GM12878 (cell line): Measurements from ENCODE around the gene NRG3. TPM values are rescaled to one million over a fixed set of nuclear protein-coding genes. Genes with fewer than 3 reads are reported as not detected.

Experiments used
- ATAC-seq: fragments of 200-7000 bp; cut with Tn5 transposase; 3 replicates; pipeline ENCODE4 v1.9.1; 2020; ENCODE audit warnings: mild to moderate bottlenecking, moderate library complexity
- BruUV-seq: library from RNA; stranded (reverse); fragments of 400-500 nt; replicated peaks from 2 replicates; lab custom pipeline; 2021; lab: Mats Ljungman, UMichigan
- CTCF ChIA-PET: fragments of 300-600 bp; sonication (Branson Sonifier 250); formaldehyde crosslinking; extraction: SDS; loops from one replicate; lab custom pipeline; 2021; ENCODE audit warnings: inconsistent platforms; lab: Yijun Ruan, JAX
- POLR2A ChIA-PET: fragments of 350-600 bp; formaldehyde crosslinking; extraction: SDS; loops from one replicate; lab custom pipeline; 2021; ENCODE audit warnings: inconsistent platforms; lab: Charles Lee
- RAD21 ChIA-PET: fragments of 300-600 bp; sonication (Branson Sonifier 250); formaldehyde crosslinking; loops from one replicate; lab custom pipeline; 2023; ENCODE audit warnings: antibody characterized with exemption; ENCODE audit not compliant: unreplicated experiment; lab: Charles Lee
- SMC1A ChIA-PET: fragments of 300-600 bp; sonication (Branson Sonifier 250); formaldehyde crosslinking; loops from one replicate; lab custom pipeline; 2023; ENCODE audit not compliant: unreplicated experiment, uncharacterized antibody; lab: Charles Lee
- DNase-seq: peaks from one replicate; pipeline ENCODE4 v3.0.0-alpha.2; 2011; ENCODE audit warnings: low read depth, low spot score
- FAIRE-seq: peaks from 3 replicates; lab custom pipeline; 2011; peaks lifted over from hg19 to GRCh38; lab: Jason Lieb, UNC
- H2AFZ ChIP-seq: 2 replicates; pipeline ENCODE4 v1.6.0; 2011; ENCODE audit warnings: low read depth, low read length, control low read depth; ENCODE audit not compliant: control insufficient read depth
- H3K27ac ChIP-seq: 2 replicates; pipeline ENCODE4 v1.5.1; 2011; ENCODE audit warnings: control low read depth; ENCODE audit not compliant: control insufficient read depth, insufficient read depth
- H3K27me3 ChIP-seq, 2 experiments: replicated peaks in 1 of 2; 2 replicates each; pipeline versions ENCODE4 v1.6.0 to v1.6.1; 2011; ENCODE audit warnings: low read length in 1 of 2; ENCODE audit not compliant: control insufficient read depth in 2 of 2, insufficient read depth in 2 of 2
- H3K36me3 ChIP-seq, 2 experiments: 2 replicates each; pipeline ENCODE4 v1.5.1; 2011; ENCODE audit warnings: low read length in 1 of 2; ENCODE audit not compliant: control insufficient read depth in 2 of 2, insufficient read depth in 2 of 2
- H3K4me1 ChIP-seq: 2 replicates; pipeline ENCODE4 v1.6.1; 2011; ENCODE audit warnings: mild to moderate bottlenecking, low read length, moderate library complexity, mixed read lengths; ENCODE audit not compliant: control insufficient read depth, insufficient read depth
- H3K4me2 ChIP-seq: 2 replicates; pipeline ENCODE4 v1.6.0; 2011; ENCODE audit warnings: control low read depth; ENCODE audit not compliant: control insufficient read depth, insufficient read depth
- H3K4me3 ChIP-seq: fragments of 200-600 bp; sonication (generic); 2 replicates; pipeline ENCODE4 v1.5.1; 2016
- H3K79me2 ChIP-seq: 2 replicates; pipeline ENCODE4 v1.6.0; 2011; ENCODE audit warnings: low read length; ENCODE audit not compliant: control insufficient read depth, insufficient read depth
- H3K9ac ChIP-seq: 2 replicates; pipeline ENCODE4 v1.8.0; 2011; ENCODE audit warnings: low read length, control low read depth, mixed read lengths; ENCODE audit not compliant: control insufficient read depth, insufficient read depth
- H3K9me3 ChIP-seq: replicated peaks from 3 replicates; pipeline ENCODE4 v1.5.1; 2011; ENCODE audit warnings: mild to moderate bottlenecking, low read length; ENCODE audit not compliant: control insufficient read depth, insufficient read depth
- H4K20me1 ChIP-seq: 2 replicates; pipeline ENCODE4 v1.6.0; 2011; ENCODE audit not compliant: control insufficient read depth, insufficient read depth
- BHLHE40 ChIP-seq, 2 experiments: fragments of 450-650 bp in 1 of 2; IDR thresholded peaks; 2 replicates each; pipeline ENCODE4 v1.6.1; 2011 to 2017; ENCODE audit warnings: low read depth in 2 of 2, borderline replicate concordance in 1 of 2, improper control_type of control experiment in 1 of 2, low read length in 1 of 2, mild to moderate bottlenecking in 1 of 2
- DPF2 ChIP-seq: fragments of 450-650 bp; IDR thresholded peaks from 2 replicates; pipeline ENCODE4 v1.6.1; 2017; ENCODE audit warnings: mild to moderate bottlenecking
- E2F8 ChIP-seq: fragments of 450-650 bp; IDR thresholded peaks from 2 replicates; pipeline ENCODE4 v1.6.1; 2018; ENCODE audit warnings: mild to moderate bottlenecking, low read depth, moderate library complexity; ENCODE audit not compliant: partially characterized antibody
- ELK1 ChIP-seq: IDR thresholded peaks from 2 replicates; pipeline ENCODE4 v1.6.1; 2012; ENCODE audit warnings: low read depth, low read length, improper control_type of control experiment
- KAT2A ChIP-seq: conservative IDR thresholded peaks from 2 replicates; pipeline ENCODE4 v1.6.1; 2011; ENCODE audit warnings: low read depth, low read length; ENCODE audit not compliant: control insufficient read depth
- NR2C1 ChIP-seq: fragments of 450-650 bp; IDR thresholded peaks from 2 replicates; pipeline ENCODE4 v1.6.1; 2017; ENCODE audit warnings: antibody characterized with exemption, mild to moderate bottlenecking, moderate library complexity
- PAX5 ChIP-seq: IDR thresholded peaks from 2 replicates; pipeline ENCODE4 v1.6.1; 2011; ENCODE audit warnings: low read depth, low read length, borderline replicate concordance
- RCOR1 ChIP-seq: conservative IDR thresholded peaks from 2 replicates; pipeline ENCODE4 v1.6.1; 2012; ENCODE audit warnings: low read depth, low read length, improper control_type of control experiment
- RFX5 ChIP-seq: IDR thresholded peaks from 2 replicates; pipeline ENCODE4 v1.6.1; 2011; ENCODE audit warnings: low read depth, low read length, improper control_type of control experiment
- SMC3 ChIP-seq: IDR thresholded peaks from 2 replicates; pipeline ENCODE4 v1.6.1; 2011; ENCODE audit warnings: low read length, improper control_type of control experiment, borderline replicate concordance
- SUZ12 ChIP-seq: fragments of 200-600 bp; sonication (generic); IDR thresholded peaks from one replicate; pipeline ENCODE4 v1.6.1; 2018; ENCODE audit warnings: antibody characterized with exemption, mild to moderate bottlenecking; ENCODE audit not compliant: unreplicated experiment
- TARDBP ChIP-seq: IDR thresholded peaks from 2 replicates; pipeline ENCODE4 v1.6.1; 2016; ENCODE audit warnings: borderline replicate concordance
- TCF3 ChIP-seq: IDR thresholded peaks from 2 replicates; pipeline ENCODE4 v1.6.1; 2012; ENCODE audit warnings: low read depth, mild to moderate bottlenecking, low read length, borderline replicate concordance; ENCODE audit not compliant: insufficient read depth
- YY1 ChIP-seq: IDR thresholded peaks from 2 replicates; pipeline ENCODE4 v1.6.1; 2011; ENCODE audit warnings: low read depth, mild to moderate bottlenecking, low read length
- ZNF274 ChIP-seq: IDR thresholded peaks from one replicate; pipeline ENCODE4 v1.8.0; 2011; ENCODE audit not compliant: insufficient read length, insufficient read depth
- WGBS: methylation state at CpG from one replicate; pipeline ENCODE4 v1.1.6; 2016; ENCODE audit warnings: low lambda C conversion rate; ENCODE audit not compliant: insufficient replicate concordance, insufficient coverage; ENCODE audit errors: missing lambda C conversion rate; 5-methylcytosine and 5-hydroxymethylcytosine counted together
- in situ Hi-C: fragments of 300-500 bp; cut with MboI; formaldehyde crosslinking; loops from 9 replicates; pipeline ENCODE4 v1.14.3; 2018; ENCODE audit warnings: mixed read lengths
- intact Hi-C: fragments of 100-400 bp; cut with micrococcal nuclease; formaldehyde crosslinking; loops from one replicate; pipeline ENCODE4 v1.14.2; 2022; ENCODE audit not compliant: unreplicated experiment
- polyA plus RNA-seq, 11 experiments: library from polyadenylated mRNA; depleted of rRNA in 4 of 11; unstranded in 6 of 11; stranded (reverse) in 5 of 11; fragments of >200 nt; fragmentation: Nextera tagmentation in 4 of 11; fragmentation: Illumina TruSeq in 1 of 11; extraction: Ambion mirVana in 4 of 11; extraction: Trizol in 1 of 11; gene quantifications; 1 replicate in 1 of 11; 2 replicates in 10 of 11; pipeline versions ENCODE4 v1.2.1 to v1.2.3, GENCODE V29; 2011 to 2016; ENCODE audit warnings: inconsistent platforms in 2 of 11, missing spikeins in 2 of 11, low read depth in 1 of 11
- total RNA-seq, 4 experiments: library from RNA; depleted of rRNA in 3 of 4; stranded (reverse); fragments of >200 nt in 3 of 4; fragmentation: Illumina TruSeq in 1 of 4; extraction: Trizol in 1 of 4; gene quantifications; 2 replicates each; pipeline versions ENCODE4 v1.2.1 to v1.2.3, GENCODE V29; 2013 to 2021
- TF ChIP-seq, protein P1 (sequence below): IDR thresholded peaks from 2 replicates; pipeline ENCODE4 v1.6.1; 2012; ENCODE audit warnings: low read length, inconsistent platforms
- TF ChIP-seq, protein P2 (sequence below): fragments of 150-350 bp; IDR thresholded peaks from 2 replicates; pipeline ENCODE4 v1.6.1; 2016; ENCODE audit warnings: low read depth, low read length

The NRG3 gene
- total and polyA plus RNA-seq, 10 of the 15 experiments (the other 5 are each of a cell fraction or from before 2014, with no cell fraction given), result 0.03 to 0.41 (median 0.17) TPM; not detected in 3

DNA sequence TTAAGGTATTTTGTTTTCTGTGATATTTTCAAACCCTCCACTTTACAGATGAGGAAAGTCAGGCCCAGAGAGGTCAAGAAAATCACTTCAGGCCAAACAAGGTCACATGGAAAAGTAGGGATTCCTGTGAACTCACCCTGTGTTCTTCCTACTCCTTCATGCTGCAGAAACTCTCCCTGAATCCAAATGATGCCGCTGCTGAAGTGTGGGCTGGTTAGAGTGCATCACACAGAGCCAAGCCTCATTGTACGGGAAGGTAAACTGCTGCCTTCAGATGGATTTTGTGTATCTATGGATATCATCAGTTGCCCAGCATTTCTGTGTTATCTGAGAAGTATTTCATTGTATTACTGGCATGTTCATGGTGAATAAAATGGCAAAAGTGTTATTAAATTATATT lies 75.4 kb downstream of the NRG3 start:
- H3K36me3 ChIP-seq, result no peaks in the 10 kb centered on the region
- no peaks in the 10 kb centered on the region for H3K27me3 ChIP-seq
- ATAC-seq (no peak), DNase-seq (no peak), FAIRE-seq (no peak)
- no peaks in the 10 kb centered on the region for H3K9me3 ChIP-seq
- ChIA-PET POLR2A (no interaction called here), RAD21 (no interaction called here), SMC1A (no interaction called here), CTCF (no interaction called here)
- no peak overlapping the region for H3K4me2 ChIP-seq
- H3K4me3 ChIP-seq, result no peak overlapping the region
- H2AFZ ChIP-seq, result no peak overlapping the region
- no TSS peak for BruUV-seq
- TF ChIP-seq NR2C1 (no peak), RCOR1 (no peak), TARDBP (no peak), ZNF274 (no peak), E2F8 (no peak), KAT2A (no peak), PAX5 (no peak), TCF3 (no peak), ELK1 (no peak), YY1 (no peak), SMC3 (no peak), BHLHE40 (IDR thresholded peaks at IDR 0.05; ENCODE audit: borderline replicate concordance in 1 of 2, low read depth in 2 of 2, low read length in 1 of 2) (no peak), DPF2 (no peak), SUZ12 (no peak), RFX5 (no peak)
- TF ChIP-seq, protein P1, sequence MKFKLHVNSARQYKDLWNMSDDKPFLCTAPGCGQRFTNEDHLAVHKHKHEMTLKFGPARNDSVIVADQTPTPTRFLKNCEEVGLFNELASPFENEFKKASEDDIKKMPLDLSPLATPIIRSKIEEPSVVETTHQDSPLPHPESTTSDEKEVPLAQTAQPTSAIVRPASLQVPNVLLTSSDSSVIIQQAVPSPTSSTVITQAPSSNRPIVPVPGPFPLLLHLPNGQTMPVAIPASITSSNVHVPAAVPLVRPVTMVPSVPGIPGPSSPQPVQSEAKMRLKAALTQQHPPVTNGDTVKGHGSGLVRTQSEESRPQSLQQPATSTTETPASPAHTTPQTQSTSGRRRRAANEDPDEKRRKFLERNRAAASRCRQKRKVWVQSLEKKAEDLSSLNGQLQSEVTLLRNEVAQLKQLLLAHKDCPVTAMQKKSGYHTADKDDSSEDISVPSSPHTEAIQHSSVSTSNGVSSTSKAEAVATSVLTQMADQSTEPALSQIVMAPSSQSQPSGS, result no peak
- TF ChIP-seq, protein P2, sequence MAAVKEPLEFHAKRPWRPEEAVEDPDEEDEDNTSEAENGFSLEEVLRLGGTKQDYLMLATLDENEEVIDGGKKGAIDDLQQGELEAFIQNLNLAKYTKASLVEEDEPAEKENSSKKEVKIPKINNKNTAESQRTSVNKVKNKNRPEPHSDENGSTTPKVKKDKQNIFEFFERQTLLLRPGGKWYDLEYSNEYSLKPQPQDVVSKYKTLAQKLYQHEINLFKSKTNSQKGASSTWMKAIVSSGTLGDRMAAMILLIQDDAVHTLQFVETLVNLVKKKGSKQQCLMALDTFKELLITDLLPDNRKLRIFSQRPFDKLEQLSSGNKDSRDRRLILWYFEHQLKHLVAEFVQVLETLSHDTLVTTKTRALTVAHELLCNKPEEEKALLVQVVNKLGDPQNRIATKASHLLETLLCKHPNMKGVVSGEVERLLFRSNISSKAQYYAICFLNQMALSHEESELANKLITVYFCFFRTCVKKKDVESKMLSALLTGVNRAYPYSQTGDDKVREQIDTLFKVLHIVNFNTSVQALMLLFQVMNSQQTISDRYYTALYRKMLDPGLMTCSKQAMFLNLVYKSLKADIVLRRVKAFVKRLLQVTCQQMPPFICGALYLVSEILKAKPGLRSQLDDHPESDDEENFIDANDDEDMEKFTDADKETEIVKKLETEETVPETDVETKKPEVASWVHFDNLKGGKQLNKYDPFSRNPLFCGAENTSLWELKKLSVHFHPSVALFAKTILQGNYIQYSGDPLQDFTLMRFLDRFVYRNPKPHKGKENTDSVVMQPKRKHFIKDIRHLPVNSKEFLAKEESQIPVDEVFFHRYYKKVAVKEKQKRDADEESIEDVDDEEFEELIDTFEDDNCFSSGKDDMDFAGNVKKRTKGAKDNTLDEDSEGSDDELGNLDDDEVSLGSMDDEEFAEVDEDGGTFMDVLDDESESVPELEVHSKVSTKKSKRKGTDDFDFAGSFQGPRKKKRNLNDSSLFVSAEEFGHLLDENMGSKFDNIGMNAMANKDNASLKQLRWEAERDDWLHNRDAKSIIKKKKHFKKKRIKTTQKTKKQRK, result no peak
- H3K4me1 ChIP-seq, result no peaks in the 10 kb centered on the region
- H3K27ac ChIP-seq, result no peak overlapping the region
- H4K20me1 ChIP-seq, result no peaks in the 10 kb centered on the region
- 25% methylated on average over 2 of the region's 2 CpGs for WGBS
- in situ Hi-C loops (no loop called here), intact Hi-C loops (loop anchor here (10.0 kb wide), 1 partner anchor 276 kb away; no protein-coding TSS in a partner anchor)
- H3K79me2 ChIP-seq, result no peaks in the 10 kb centered on the region
- H3K9ac ChIP-seq, result no peak overlapping the region
